GM20000 (cell line): ENCODE data around the gene TMEM255B.

Experiments used
- DNase-seq: peaks from one replicate; pipeline ENCODE4 v3.0.0; 2012; ENCODE audit warnings: low spot score
- TF ChIP-seq, protein P1 (sequence below): IDR thresholded peaks from 2 replicates; pipeline ENCODE4 v1.5.1; 2012; ENCODE audit warnings: mild to moderate bottlenecking, control low read depth; ENCODE audit errors: extremely low read depth, missing control alignments

TMEM255B gene

DNA sequence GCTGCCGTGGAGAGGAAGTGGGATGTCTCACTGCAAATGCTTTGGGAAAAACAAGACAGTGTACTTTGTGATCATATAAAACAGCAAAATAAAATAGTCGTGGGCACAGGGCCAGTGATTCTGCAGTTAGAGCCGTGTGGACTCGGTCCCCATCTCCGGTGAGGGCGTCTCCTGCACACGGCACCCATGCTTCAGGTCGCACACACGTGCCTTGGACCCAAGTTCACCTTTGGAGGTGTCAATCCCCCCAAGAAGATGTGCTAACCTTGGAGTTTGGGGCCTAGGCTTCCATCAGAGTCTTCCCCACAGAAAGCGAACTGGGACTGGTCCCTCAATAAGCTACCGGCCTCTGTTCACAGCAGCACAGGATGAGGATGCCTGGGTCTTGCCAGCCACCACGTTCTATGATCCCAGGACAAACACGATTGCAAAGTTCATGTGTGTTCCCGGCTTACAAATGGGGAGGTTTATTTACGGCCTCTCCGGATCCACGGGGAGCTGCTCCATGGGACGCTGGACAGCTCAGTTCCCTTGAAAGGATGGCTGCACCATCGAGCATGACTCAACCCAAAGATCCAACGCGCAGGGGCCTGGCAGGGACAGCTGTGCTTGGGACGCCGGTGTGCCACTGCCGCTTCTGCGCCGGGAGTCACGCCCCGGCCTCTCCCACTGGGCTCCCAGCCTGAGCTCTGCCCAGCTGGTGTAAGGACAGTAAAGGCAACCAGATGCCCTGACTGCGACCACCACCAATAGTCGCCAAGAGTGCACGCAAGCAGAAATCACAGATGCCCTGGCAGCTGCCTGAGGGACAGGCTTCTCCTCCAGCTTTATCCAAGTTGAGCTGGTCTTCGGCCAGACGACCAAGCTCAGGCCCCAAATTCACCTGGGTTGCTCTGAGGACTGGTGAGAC is 96.2 kb downstream of the TMEM255B start:
- TF ChIP-seq, protein P1, sequence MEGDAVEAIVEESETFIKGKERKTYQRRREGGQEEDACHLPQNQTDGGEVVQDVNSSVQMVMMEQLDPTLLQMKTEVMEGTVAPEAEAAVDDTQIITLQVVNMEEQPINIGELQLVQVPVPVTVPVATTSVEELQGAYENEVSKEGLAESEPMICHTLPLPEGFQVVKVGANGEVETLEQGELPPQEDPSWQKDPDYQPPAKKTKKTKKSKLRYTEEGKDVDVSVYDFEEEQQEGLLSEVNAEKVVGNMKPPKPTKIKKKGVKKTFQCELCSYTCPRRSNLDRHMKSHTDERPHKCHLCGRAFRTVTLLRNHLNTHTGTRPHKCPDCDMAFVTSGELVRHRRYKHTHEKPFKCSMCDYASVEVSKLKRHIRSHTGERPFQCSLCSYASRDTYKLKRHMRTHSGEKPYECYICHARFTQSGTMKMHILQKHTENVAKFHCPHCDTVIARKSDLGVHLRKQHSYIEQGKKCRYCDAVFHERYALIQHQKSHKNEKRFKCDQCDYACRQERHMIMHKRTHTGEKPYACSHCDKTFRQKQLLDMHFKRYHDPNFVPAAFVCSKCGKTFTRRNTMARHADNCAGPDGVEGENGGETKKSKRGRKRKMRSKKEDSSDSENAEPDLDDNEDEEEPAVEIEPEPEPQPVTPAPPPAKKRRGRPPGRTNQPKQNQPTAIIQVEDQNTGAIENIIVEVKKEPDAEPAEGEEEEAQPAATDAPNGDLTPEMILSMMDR, result no peak
- DNase-seq, result no peak

DNA sequence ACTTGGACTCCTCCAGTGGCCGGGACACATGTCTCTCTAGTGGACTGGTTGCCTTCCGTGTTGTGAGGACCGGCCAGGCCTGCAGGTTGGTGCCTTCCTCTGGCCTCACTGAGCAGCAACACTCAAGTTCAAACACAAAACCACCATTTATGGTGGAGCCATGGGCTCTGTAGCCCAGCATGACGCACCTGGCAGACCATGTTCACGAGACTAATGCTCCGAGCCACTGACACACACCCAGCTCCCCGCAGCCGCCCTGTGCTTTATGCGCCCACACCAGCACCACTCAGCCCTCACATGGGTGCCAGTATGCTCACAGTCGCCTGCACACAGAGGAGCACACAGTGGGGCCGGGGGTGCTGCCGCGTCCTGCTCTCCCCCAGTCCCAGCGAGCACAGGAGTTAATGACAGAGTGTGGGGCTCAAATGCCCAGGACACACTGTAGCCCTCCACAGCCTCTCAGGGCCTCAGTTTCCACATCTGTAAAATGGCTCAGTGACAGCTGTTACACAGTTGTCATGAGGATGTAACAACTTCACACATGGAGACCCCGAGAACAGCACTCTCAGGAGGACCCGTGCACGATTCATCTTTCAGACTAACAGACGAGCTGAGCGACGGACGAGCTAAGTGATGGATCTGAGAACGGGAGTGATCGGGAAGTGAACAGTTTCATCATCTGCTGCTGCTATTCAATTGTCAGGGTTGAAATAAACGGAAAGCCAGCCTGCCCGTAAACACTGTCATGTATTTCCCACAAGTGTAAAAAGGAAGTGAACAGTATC is 97.1 kb downstream of the TMEM255B start:
- TF ChIP-seq, protein P1, result no peak

DNA sequence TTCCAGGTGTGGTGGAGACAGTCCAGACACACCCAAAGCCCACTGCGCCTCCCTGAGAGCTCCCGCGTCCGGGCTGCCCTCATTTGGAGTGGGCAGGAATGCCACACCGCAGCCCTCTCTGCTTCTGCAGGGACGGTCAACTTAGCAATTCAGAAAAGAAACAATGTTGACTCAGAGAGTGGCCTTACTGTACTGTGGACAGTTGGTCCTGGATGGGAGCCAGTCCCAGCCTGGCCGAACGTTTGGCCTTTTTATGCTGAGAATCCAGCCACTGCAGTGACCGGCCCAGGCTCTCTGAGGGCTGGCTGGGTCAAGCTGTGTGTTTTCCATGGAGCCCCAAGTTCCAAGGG is 97.7 kb downstream of the TMEM255B start:
- TF ChIP-seq, protein P1, result no peak
- no peak for DNase-seq

More for the DNA sequence above, 97.1 kb downstream of the TMEM255B start:
- no peak for DNase-seq

DNA sequence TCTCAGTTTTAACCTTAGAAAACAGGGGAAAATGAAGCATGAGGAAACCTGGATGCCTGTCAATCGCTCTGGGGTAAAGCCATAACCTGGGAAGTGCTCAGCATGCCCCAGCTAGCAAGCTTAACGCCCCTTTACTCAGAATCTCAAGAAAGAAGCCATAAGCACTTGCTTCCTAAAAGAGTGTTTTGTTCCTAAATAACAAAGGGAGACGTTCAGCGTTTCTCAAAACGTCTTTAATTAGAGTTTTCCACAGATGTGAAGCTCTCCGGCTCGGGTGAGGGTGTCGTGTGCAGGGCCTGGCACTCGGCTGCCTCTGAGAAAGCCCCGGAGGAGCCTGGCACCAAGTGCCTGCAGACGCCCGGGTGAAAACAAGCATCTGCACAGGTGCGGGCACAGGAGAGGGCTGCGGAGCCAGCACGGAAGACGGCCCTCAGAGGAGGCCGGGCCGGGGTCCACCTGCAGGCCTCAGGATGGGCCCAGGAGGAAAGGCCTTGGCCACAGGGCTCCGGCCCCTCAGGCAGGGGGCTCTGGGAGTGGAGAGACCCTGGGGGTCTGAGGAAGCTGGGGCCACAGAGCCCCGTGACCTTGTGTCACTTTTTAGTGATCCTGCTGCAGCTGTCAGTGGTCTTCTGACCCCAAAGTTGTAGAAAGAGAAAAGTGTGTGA is 98.6 kb downstream of the TMEM255B start:
- no peak for DNase-seq
- TF ChIP-seq, protein P1, result no peak

DNA sequence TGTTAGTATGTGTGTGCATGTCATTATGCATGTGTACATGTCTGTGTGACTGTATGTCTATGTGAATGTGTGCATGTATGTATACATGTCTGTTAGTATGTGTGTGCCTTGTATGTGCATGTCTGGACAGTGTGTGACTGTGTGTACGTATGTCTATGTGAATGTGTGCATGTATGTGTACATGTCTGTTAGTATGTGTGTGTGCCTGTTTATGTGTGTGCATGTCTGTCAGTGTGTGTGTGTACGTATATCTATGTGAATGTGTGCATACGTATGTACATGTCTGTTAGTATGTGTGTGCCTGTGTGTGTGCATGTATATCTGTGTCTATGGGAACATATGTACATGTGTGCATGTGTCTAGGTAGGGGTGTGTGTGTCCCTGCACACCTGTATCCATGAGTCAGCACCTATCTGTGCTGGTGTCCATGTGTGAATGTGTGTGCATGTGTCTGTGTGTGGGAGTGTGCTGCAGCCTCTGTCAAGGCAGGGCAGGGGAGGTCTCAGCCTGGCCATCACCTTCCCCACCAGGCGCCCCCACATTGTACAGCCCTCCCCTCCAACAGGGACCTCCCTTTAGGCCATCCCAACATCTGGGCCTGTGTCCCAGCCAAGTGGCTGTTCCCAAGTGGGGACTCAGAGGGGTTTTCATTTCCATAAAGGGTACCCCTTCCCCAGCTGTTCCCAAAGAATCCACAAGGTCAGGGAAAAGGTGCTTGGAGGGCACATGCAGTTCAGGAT is 100.5 kb downstream of the TMEM255B start:
- TF ChIP-seq, protein P1, result no peak
- DNase-seq, result no peak

DNA sequence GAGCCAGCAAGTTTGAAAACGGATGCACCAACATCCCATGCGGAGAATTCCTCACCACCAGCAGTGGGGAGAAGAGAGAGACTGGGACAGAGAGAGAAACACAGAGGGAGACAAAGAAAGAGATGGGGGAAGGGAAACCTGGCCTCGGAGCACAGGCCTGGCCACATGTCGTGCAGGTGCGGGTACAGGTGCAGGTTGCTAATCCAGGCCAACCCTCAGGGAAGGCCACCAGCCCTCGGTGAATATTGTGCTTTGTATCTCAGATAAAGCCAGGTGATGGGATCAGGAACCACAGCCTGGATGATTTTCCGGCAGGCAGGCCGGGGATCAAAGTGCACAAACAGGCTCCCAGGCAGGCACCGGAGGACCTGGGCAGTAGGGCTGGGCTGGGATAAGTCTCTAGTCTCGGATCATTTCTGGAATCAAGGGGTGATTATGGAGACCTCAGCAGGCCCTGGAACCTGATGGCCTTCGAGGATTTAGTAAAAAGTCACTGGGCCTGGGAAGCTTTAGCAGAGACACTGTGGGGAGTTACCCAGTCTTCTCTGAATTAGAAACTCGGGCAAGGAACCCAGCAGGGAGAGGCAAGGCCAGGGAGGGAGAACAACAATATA is 101.1 kb downstream of the TMEM255B start:
- DNase-seq, result no peak
- TF ChIP-seq, protein P1, result no peak
